ENCODE data around the gene ATP8A2.

ATP8A2 gene

GRCh38 chr13:25966086-25966485 lies 594.3 kb downstream of the ATP8A2 start:
- DNase-seq (ENCODE audit: low spot score), result no peak

GRCh38 chr13:25967144-25967543 lies 595.4 kb downstream of the ATP8A2 start:
- DNase-seq (ENCODE audit: low spot score), result no peak

GRCh38 chr13:25971047-25971446 lies 599.3 kb downstream of the ATP8A2 start:
- no peak for DNase-seq (ENCODE audit: low spot score)

GRCh38 chr13:25971459-25972145 lies 599.8 kb downstream of the ATP8A2 start:
- no peak for DNase-seq (ENCODE audit: low spot score)

- no peak for DNase-seq (ENCODE audit: low spot score)
These were observed 601.3 kb downstream of the ATP8A2 start for GRCh38 chr13:25973085-25973484.

- peak; percentile 63 for DNase-seq (ENCODE audit: low spot score)
These were observed 601.8 kb downstream of the ATP8A2 start for GRCh38 chr13:25973576-25973975.

- DNase-seq (ENCODE audit: low spot score), result no peak
These were observed 605.4 kb downstream of the ATP8A2 start for GRCh38 chr13:25977216-25977615.

GRCh38 chr13:25977671-25978070 lies 605.9 kb downstream of the ATP8A2 start:
- DNase-seq (ENCODE audit: low spot score), result no peak

GRCh38 chr13:25978961-25979360 lies 607.2 kb downstream of the ATP8A2 start:
- DNase-seq (ENCODE audit: low spot score), result no peak

- no peak for DNase-seq (ENCODE audit: low spot score)
These were observed 607.6 kb downstream of the ATP8A2 start for GRCh38 chr13:25979371-25979770.

- no peak for DNase-seq (ENCODE audit: low spot score)
These were observed 608.5 kb downstream of the ATP8A2 start for GRCh38 chr13:25980255-25980654.

GRCh38 chr13:25981060-25981459 lies 609.3 kb downstream of the ATP8A2 start:
- DNase-seq (ENCODE audit: low spot score), result no peak

- DNase-seq (ENCODE audit: low spot score), result peak; percentile 21
These were observed 611.1 kb downstream of the ATP8A2 start for GRCh38 chr13:25982907-25983306.

GRCh38 chr13:25987987-25988386 lies 616.2 kb downstream of the ATP8A2 start:
- no peak for DNase-seq (ENCODE audit: low spot score)

GRCh38 chr13:25988661-25989060 lies 616.9 kb downstream of the ATP8A2 start:
- no peak for DNase-seq (ENCODE audit: low spot score)

- no peak for DNase-seq (ENCODE audit: low spot score)
These were observed 619.0 kb downstream of the ATP8A2 start for GRCh38 chr13:25990801-25991200.

- no peak for DNase-seq (ENCODE audit: low spot score)
These were observed 620.3 kb downstream of the ATP8A2 start for GRCh38 chr13:25992076-25992475.

- no peak for DNase-seq (ENCODE audit: low spot score)
These were observed 635.7 kb downstream of the ATP8A2 start for GRCh38 chr13:26007261-26008125.

GRCh38 chr13:26010487-26011207 lies 638.9 kb downstream of the ATP8A2 start:
- DNase-seq (ENCODE audit: low spot score), result peak; percentile 61

GRCh38 chr13:26011208-26011573 lies 639.4 kb downstream of the ATP8A2 start:
- no peak for DNase-seq (ENCODE audit: low spot score)

- no peak for DNase-seq (ENCODE audit: low spot score)
These were observed 640.4 kb downstream of the ATP8A2 start for GRCh38 chr13:26011996-26012821.

- DNase-seq (ENCODE audit: low spot score), result no peak
These were observed 641.2 kb downstream of the ATP8A2 start for GRCh38 chr13:26012995-26013394.
